Endothelial cell of umbilical vein (primary cell): ENCODE results near the gene CADM4. TPM values are rescaled to one million over a fixed set of nuclear protein-coding genes. Genes with fewer than 3 reads are reported as not detected.

Experiments
- BruUV-seq: library from RNA; stranded (reverse); fragments of 400-500 nt; replicated peaks from 2 replicates; lab custom pipeline; 2021; lab: Mats Ljungman, UMichigan
- CTCF ChIA-PET: fragments of 300-600, 350-600 bp; sonication (Branson Sonifier 250); formaldehyde crosslinking; loops from one replicate; lab custom pipeline; 2021; ENCODE audit warnings: antibody characterized with exemption, inconsistent platforms; lab: Charles Lee
- POLR2A ChIA-PET: fragments of 300-600, 350-600 bp; sonication (Branson Sonifier 250); formaldehyde crosslinking; loops from one replicate; lab custom pipeline; 2021; ENCODE audit warnings: antibody characterized with exemption, inconsistent platforms; lab: Charles Lee
- DNase-seq: peaks from one replicate; pipeline ENCODE4 v3.0.0-alpha.2; 2011; ENCODE audit warnings: low read depth, low spot score
- FAIRE-seq: peaks from 2 replicates; lab custom pipeline; 2011; peaks lifted over from hg19 to GRCh38; lab: Jason Lieb, UNC
- H2AFZ ChIP-seq: 2 replicates; pipeline ENCODE4 v1.6.0; 2012; ENCODE audit warnings: low read depth, low read length, control low read depth, inconsistent platforms
- H3K27ac ChIP-seq: 2 replicates; pipeline ENCODE4 v1.5.1; 2011; ENCODE audit warnings: low read depth, mild to moderate bottlenecking, control low read depth, low read length, moderate library complexity; ENCODE audit not compliant: insufficient read depth
- H3K27me3 ChIP-seq, 2 experiments: 2 replicates each; pipeline versions ENCODE4 v1.6.0 to v1.6.1; 2011; ENCODE audit warnings: low read length in 2 of 2, mixed read lengths in 1 of 2; ENCODE audit not compliant: control insufficient read depth in 2 of 2, insufficient read depth in 2 of 2
- H3K36me3 ChIP-seq, 2 experiments: 2 replicates in 1 of 2; 3 replicates in 1 of 2; pipeline ENCODE4 v1.5.1; 2011; ENCODE audit warnings: low read length in 2 of 2, mild to moderate bottlenecking in 1 of 2, moderate library complexity in 1 of 2; ENCODE audit not compliant: control insufficient read depth in 2 of 2, insufficient read depth in 2 of 2; ENCODE audit errors: extremely low read depth in 1 of 2
- H3K4me1 ChIP-seq: 3 replicates; pipeline ENCODE4 v1.5.1; 2011; ENCODE audit warnings: mild to moderate bottlenecking, low read length; ENCODE audit not compliant: control insufficient read depth, insufficient read depth; ENCODE audit errors: extremely low read depth
- H3K4me2 ChIP-seq: 2 replicates; pipeline ENCODE4 v1.6.1; 2011; ENCODE audit warnings: low read length, control low read depth, mixed read lengths; ENCODE audit not compliant: insufficient read depth
- H3K4me3 ChIP-seq, 3 experiments: fragments of 200-600 bp in 1 of 3; sonication (generic), shearing (Covaris generic) in 1 of 3; replicated peaks in 1 of 3; 2 replicates each; pipeline ENCODE4 v1.5.1; 2011 to 2016; ENCODE audit warnings: control low read depth in 3 of 3, low read length in 3 of 3, mild to moderate bottlenecking in 2 of 3, inconsistent platforms in 1 of 3, low read depth in 1 of 3, moderate library complexity in 1 of 3; ENCODE audit not compliant: insufficient read depth in 1 of 3
- H3K79me2 ChIP-seq: 2 replicates; pipeline ENCODE4 v1.6.0; 2012; ENCODE audit warnings: low read length, inconsistent platforms; ENCODE audit not compliant: control insufficient read depth, insufficient read depth
- H3K9ac ChIP-seq: replicated peaks from 2 replicates; pipeline ENCODE3; 2011; ENCODE audit warnings: low read length, control low read depth; ENCODE audit not compliant: insufficient read depth; ENCODE audit errors: extremely low read depth
- H3K9me1 ChIP-seq: replicated peaks from 3 replicates; pipeline ENCODE4 v1.6.0; 2011; ENCODE audit warnings: mild to moderate bottlenecking, low read length; ENCODE audit not compliant: control insufficient read depth, insufficient read depth; ENCODE audit errors: extremely low read depth
- H3K9me3 ChIP-seq: replicated peaks from 2 replicates; pipeline ENCODE4 v1.5.1; 2012; ENCODE audit warnings: low read length, inconsistent platforms; ENCODE audit not compliant: control insufficient read depth, insufficient read depth
- H4K20me1 ChIP-seq: replicated peaks from 2 replicates; pipeline ENCODE3; 2011; ENCODE audit warnings: mild to moderate bottlenecking, low read length; ENCODE audit not compliant: control insufficient read depth, insufficient read depth; ENCODE audit errors: extremely low read depth
- CTCF ChIP-seq, 2 donors: IDR thresholded peaks; 1 replicate in 1 of 2; 2 replicates in 1 of 2; pipeline ENCODE4 v1.5.1; 2011; ENCODE audit warnings: low read length in 2 of 2, mild to moderate bottlenecking in 2 of 2, moderate library complexity in 2 of 2, control low read depth in 1 of 2, inconsistent platforms in 1 of 2, low read depth in 1 of 2; ENCODE audit not compliant: insufficient read depth in 1 of 2; ENCODE audit errors: extremely low read depth in 1 of 2
- EZH2 ChIP-seq: IDR thresholded peaks from 2 replicates; pipeline ENCODE4 v1.6.1; 2012; ENCODE audit warnings: borderline replicate concordance, low read depth, mild to moderate bottlenecking, moderate library complexity, low read length, inconsistent platforms; ENCODE audit not compliant: severe bottlenecking
- FOS ChIP-seq: IDR thresholded peaks from 2 replicates; pipeline ENCODE4 v1.6.1; 2011; ENCODE audit warnings: mild to moderate bottlenecking, low read length, moderate library complexity, borderline replicate concordance; ENCODE audit not compliant: insufficient read depth
- GATA2 ChIP-seq: IDR thresholded peaks from 2 replicates; pipeline ENCODE4 v1.7.0; 2011; ENCODE audit warnings: low read depth, mild to moderate bottlenecking, moderate library complexity, mixed read lengths, low read length; ENCODE audit not compliant: insufficient read length, insufficient read depth
- JUN ChIP-seq: IDR thresholded peaks from 2 replicates; pipeline ENCODE4 v1.6.1; 2011; ENCODE audit warnings: borderline replicate concordance, low read depth; ENCODE audit not compliant: insufficient read length, insufficient read depth
- MAX ChIP-seq: IDR thresholded peaks from 2 replicates; pipeline ENCODE4 v1.6.1; 2011; ENCODE audit not compliant: insufficient read depth, insufficient read length
- MYC ChIP-seq: IDR thresholded peaks from one replicate; pipeline ENCODE4 v1.6.1; 2011; ENCODE audit warnings: mild to moderate bottlenecking, low read depth, low read length
- POLR2A ChIP-seq: IDR thresholded peaks from 2 replicates; pipeline ENCODE4 v1.6.1; 2012; ENCODE audit warnings: low read depth, mild to moderate bottlenecking, control low read depth, low read length
- POLR2AphosphoS5 ChIP-seq: IDR thresholded peaks from 2 replicates; pipeline ENCODE4 v1.6.1; 2012; ENCODE audit warnings: low read depth, mild to moderate bottlenecking, control low read depth, low read length, moderate library complexity; ENCODE audit not compliant: insufficient read depth
- dilution Hi-C: fragments of 300-500 bp; cut with MboI; formaldehyde crosslinking; loops from one replicate; pipeline ENCODE4 v1.15.0; 2019; ENCODE audit warnings: low sequenced_read_pairs; ENCODE audit not compliant: extremely low pct_ligation_motif_present
- intact Hi-C: fragments of 100-400 bp; cut with micrococcal nuclease; formaldehyde crosslinking; loops from one replicate; pipeline ENCODE4 v1.10.0; 2022
- polyA plus RNA-seq, 4 experiments: library from polyadenylated mRNA; depleted of rRNA in 3 of 4; stranded (reverse) in 3 of 4; unstranded in 1 of 4; fragments of >200 nt; gene quantifications; 2 replicates each; pipeline versions ENCODE4 v1.2.1 to v1.2.3, GENCODE V29; 2011 to 2012; ENCODE audit warnings: missing spikeins in 1 of 4
- total RNA-seq: library from RNA; stranded (reverse); gene quantifications from 2 replicates; pipeline ENCODE4 v1.2.3, GENCODE V29; 2021

The CADM4 gene
- total and polyA plus RNA-seq, 2 donors (not counting 3 experiments of a cell fraction or from before 2014, with no cell fraction given) = 5.0 to 7.5 TPM

- Histone ChIP-seq H3K27me3 (no peaks in the 10 kb centered on the region), H3K27ac (no peak overlapping the region), H2AFZ (no peak overlapping the region), H3K9me1 (no peaks in the 10 kb centered on the region), H3K4me1 (peaks cover 12% of the 10 kb centered on the region), H3K79me2 (peaks cover 13% of the 10 kb centered on the region), H3K36me3 (no peaks in the 10 kb centered on the region), H3K9ac (no peak overlapping the region), H3K9me3 (no peaks in the 10 kb centered on the region), H4K20me1 (no peaks in the 10 kb centered on the region), H3K4me3 (no peak overlapping the region), H3K4me2 (no peak overlapping the region)
- no peak for DNase-seq
- TF ChIP-seq POLR2A (no peak), FOS (no peak), EZH2 (no peak), JUN (no peak), GATA2 (no peak), MYC (no peak), CTCF (IDR thresholded peaks at IDR 0.05; ENCODE audit: extremely low read depth in 1 of 2, insufficient read depth in 1 of 2, low read depth in 1 of 2, low read length in 2 of 2) (no peak), POLR2AphosphoS5 (no peak), MAX (no peak)
- ChIA-PET POLR2A (no interaction called here), CTCF (no interaction called here)
- dilution Hi-C loops = no loop called here
- intact Hi-C loops = no loop called here
- FAIRE-seq = no peak
- no TSS peak for BruUV-seq
These were observed 17.6 kb downstream of the CADM4 start for GRCh38 chr19:43622070-43622469.
